ENCODE measurements around the gene AURKAIP1.

Gene AURKAIP1

DNA sequence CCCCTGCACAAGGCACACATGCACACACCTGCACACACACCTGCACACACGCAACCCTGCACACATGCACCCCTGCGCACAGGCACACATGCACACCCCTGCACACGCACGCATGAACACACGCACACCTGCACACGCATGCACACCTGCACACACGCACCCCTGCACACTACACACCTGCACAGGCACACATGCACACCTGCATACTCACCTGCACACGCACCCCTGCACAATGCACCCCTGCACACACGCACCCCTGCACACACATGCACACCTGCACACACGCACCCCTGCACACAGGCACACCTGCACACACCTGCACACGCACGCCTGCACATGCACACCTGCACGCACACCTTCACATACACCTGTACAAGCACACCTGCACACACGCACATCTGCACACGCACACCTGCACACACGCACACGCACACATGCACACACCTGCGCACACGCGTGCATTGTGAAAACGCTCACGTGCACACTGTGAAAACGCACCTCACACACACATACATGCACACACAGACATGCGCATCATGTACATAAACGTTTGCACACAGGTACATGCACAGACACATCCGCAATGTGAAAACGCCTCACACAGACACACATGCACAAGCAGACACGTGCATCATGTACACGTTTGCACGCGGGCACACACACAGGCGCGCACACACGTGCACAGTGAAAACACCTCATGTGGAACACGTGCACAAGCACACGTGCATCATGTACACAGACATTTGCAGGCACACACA is 34.0 kb downstream of the AURKAIP1 start:
- H3K27me3 ChIP-seq (ENCODE audit: insufficient read depth, low read length), result no peaks in the 10 kb centered on the region
- H3K36me3 ChIP-seq (ENCODE audit: insufficient read depth, low read depth, low read length), result peaks cover 20% of the 10 kb centered on the region
- H3K4me3 ChIP-seq (ENCODE audit: low read length), result no peak overlapping the region
- no peaks in the 10 kb centered on the region for H3K9me3 ChIP-seq (ENCODE audit: insufficient read depth, low read depth, low read length)
- H3K9ac ChIP-seq (ENCODE audit: low read depth, low read length), result no peak overlapping the region
- H3K4me1 ChIP-seq (ENCODE audit: insufficient read depth, low read length), result no peaks in the 10 kb centered on the region
- H3K27ac ChIP-seq (ENCODE audit: low read length), result no peak overlapping the region

DNA sequence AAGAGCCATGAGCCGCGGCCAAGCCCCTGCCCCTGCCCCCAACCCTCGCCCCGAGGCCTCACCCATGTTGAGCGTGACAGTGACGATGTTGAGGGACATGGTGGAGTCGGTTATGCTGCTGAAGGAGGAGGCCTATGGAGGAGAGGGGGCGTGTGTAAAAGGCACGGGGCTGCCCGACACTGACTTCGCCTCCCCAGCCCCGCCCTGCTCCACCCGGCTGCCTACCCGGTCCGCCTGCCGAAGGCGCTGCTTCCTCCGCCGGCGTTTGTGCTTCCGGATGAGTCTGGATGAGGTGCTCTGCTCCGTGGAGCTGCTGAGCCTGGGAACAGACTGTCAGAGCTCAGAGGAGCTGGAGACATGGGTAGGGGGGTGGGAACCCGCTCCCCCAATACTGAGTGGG is 34.8 kb downstream of the AURKAIP1 start:
- peaks cover 20% of the 10 kb centered on the region for H3K36me3 ChIP-seq (ENCODE audit: insufficient read depth, low read depth, low read length)
- H3K4me3 ChIP-seq (ENCODE audit: low read length), result no peak overlapping the region
- H3K4me1 ChIP-seq (ENCODE audit: insufficient read depth, low read length), result no peaks in the 10 kb centered on the region

DNA sequence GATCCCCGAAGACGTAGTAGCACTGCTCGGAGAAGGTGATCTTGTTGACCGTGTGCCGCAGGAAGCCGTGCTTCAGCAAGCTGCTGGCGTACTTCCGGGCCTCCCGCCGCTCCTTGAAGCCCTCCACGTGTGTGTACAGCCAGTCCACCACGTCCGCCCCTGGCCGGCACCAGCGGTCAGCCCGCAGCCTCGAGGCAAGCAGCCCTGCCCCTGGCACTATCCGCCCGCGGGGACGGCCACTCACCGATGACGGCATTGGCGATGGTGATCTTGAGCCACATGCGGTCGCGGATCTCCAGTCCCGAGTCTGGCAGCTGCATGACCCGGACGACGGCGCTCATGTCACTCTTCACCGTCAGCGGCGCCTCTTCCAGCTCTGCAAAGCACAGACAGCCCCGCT is 36.7 kb downstream of the AURKAIP1 start:
- Histone ChIP-seq H3K36me3 (ENCODE audit: insufficient read depth, low read depth, low read length) (peaks cover 20% of the 10 kb centered on the region), H3K9me3 (ENCODE audit: insufficient read depth, low read depth, low read length) (no peaks in the 10 kb centered on the region), H3K27ac (ENCODE audit: low read length) (no peak overlapping the region), H3K4me3 (ENCODE audit: low read length) (no peak overlapping the region), H3K27me3 (ENCODE audit: insufficient read depth, low read length) (no peaks in the 10 kb centered on the region), H3K9ac (ENCODE audit: low read depth, low read length) (no peak overlapping the region), H3K4me1 (ENCODE audit: insufficient read depth, low read length) (no peaks in the 10 kb centered on the region)

More for the DNA sequence above, 34.8 kb downstream of the AURKAIP1 start:
- Histone ChIP-seq H3K9ac (ENCODE audit: low read depth, low read length) (no peak overlapping the region), H3K9me3 (ENCODE audit: insufficient read depth, low read depth, low read length) (no peaks in the 10 kb centered on the region), H3K27ac (ENCODE audit: low read length) (no peak overlapping the region), H3K27me3 (ENCODE audit: insufficient read depth, low read length) (no peaks in the 10 kb centered on the region)

DNA sequence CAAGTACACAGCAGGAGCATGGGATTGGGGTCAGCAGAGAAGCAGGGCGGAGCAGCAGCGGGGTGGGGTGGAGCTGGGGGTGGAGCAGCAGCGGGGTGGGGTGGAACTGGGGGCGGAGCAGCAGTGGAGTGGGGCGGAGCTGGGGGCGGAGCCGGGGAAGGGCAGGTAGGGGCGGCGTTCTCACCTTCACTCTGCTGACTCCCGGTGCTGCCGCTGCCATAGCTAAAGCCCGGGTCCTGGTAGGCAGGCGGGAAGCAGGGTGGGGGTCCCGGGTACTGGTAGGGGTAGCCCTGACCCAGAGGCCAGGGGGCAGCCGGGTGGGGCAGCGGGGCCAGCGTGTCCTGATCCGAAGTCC is 37.2 kb downstream of the AURKAIP1 start:
- no peak overlapping the region for H3K4me3 ChIP-seq (ENCODE audit: low read length)
- no peaks in the 10 kb centered on the region for H3K4me1 ChIP-seq (ENCODE audit: insufficient read depth, low read length)
- H3K36me3 ChIP-seq (ENCODE audit: insufficient read depth, low read depth, low read length), result peaks cover 20% of the 10 kb centered on the region
- H3K27me3 ChIP-seq (ENCODE audit: insufficient read depth, low read length), result no peaks in the 10 kb centered on the region
- no peak overlapping the region for H3K27ac ChIP-seq (ENCODE audit: low read length)
- H3K9me3 ChIP-seq (ENCODE audit: insufficient read depth, low read depth, low read length), result no peaks in the 10 kb centered on the region
- H3K9ac ChIP-seq (ENCODE audit: low read depth, low read length), result no peak overlapping the region

DNA sequence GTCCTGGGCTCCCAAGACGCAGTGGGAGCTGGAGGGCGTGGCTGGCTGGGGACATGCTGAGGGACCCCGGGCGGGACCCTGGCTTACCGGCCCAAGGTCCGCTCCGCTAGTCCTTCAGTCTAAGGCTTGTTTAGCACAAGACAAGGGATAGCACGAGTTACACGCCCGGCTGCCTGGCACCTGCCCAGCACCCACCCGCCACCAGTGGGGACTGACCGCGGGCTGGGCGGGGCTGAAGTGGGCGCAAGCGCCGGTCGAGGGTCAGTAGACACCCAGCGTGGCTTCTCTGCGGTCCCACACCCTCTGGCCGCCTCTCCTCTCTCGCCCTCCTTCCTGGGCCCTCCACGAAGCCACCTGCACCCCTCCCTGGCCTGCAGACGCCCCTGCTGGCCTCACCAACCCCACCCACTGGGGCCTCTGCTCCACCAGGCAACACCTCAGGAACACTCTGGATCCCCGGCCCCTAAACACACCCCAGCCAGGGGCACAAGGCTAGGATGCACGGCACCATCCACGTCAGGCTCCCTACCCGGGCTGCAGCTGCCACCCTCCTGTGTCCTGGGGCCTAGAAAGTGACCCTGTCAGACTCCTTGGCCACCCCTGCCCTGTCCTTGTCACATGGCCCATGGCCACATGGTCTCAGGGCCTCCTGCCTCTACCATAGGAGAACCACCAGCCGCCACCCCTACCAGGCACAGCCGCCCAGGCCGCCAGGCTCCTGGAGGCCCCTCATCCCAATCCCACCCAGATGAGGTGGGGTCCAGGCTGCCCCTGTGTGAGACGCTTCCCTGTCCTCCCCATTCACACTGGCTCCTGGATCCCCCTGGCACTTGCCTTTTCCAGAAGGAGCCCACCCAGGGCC is 37.8 kb downstream of the AURKAIP1 start:
- no peaks in the 10 kb centered on the region for H3K27me3 ChIP-seq (ENCODE audit: insufficient read depth, low read length)
- H3K9me3 ChIP-seq (ENCODE audit: insufficient read depth, low read depth, low read length), result no peaks in the 10 kb centered on the region
- no peak overlapping the region for H3K4me3 ChIP-seq (ENCODE audit: low read length)
- H3K36me3 ChIP-seq (ENCODE audit: insufficient read depth, low read depth, low read length), result peaks cover 20% of the 10 kb centered on the region
- H3K4me1 ChIP-seq (ENCODE audit: insufficient read depth, low read length), result no peaks in the 10 kb centered on the region
- no peak overlapping the region for H3K9ac ChIP-seq (ENCODE audit: low read depth, low read length)
- no peak overlapping the region for H3K27ac ChIP-seq (ENCODE audit: low read length)

DNA sequence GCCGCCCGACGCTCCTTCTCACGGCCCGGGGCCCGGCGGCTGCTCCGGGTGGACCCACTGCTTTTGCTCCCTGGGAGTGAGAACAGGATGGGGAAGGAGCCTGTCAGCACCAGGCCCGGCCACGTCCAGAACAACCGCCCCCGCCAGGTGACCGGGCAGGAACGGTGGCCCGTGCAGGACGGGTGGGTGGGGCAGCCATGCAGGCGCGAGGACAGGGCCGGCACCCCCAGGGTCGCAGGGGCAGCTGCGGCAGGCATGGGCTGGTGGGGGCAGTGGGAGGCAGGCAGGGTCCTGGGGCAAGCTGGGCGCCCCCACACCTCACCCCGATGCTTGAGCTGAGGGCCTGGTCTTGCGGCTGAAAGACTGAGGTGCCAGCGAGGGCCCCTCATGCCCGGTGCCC is 38.6 kb downstream of the AURKAIP1 start:
- Histone ChIP-seq H3K36me3 (ENCODE audit: insufficient read depth, low read depth, low read length) (peaks cover 19% of the 10 kb centered on the region), H3K4me1 (ENCODE audit: insufficient read depth, low read length) (no peaks in the 10 kb centered on the region)

DNA sequence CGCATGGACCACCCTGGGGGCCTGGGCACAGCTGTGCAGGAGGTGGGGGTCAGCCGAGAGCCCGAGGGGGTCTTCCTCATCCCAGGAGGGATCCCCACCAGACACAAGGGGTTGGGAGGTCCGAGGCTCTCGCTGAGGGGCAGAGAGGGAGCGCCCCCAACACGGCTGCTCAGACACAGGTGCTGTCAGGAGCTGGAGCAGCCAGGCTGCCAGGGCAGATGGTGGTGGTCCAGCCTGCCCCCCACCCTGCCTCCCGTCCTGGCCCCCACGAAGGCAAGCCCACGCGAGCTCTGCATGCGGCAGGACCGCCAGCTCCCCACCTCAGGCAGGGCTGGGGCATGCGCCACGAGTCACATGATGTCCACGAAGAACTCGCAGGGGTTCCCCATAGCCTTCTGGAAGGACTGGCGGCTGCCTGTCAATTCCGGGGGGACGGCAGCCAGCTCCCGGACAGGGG is 39.2 kb downstream of the AURKAIP1 start:
- Histone ChIP-seq H3K9me3 (ENCODE audit: insufficient read depth, low read depth, low read length) (no peaks in the 10 kb centered on the region), H3K27me3 (ENCODE audit: insufficient read depth, low read length) (no peaks in the 10 kb centered on the region), H3K9ac (ENCODE audit: low read depth, low read length) (no peak overlapping the region), H3K27ac (ENCODE audit: low read length) (no peak overlapping the region), H3K4me3 (ENCODE audit: low read length) (no peak overlapping the region), H3K36me3 (ENCODE audit: insufficient read depth, low read depth, low read length) (peaks cover 13% of the 10 kb centered on the region), H3K4me1 (ENCODE audit: insufficient read depth, low read length) (no peaks in the 10 kb centered on the region)

More for the DNA sequence above, 38.6 kb downstream of the AURKAIP1 start:
- Histone ChIP-seq H3K9ac (ENCODE audit: low read depth, low read length) (no peak overlapping the region), H3K9me3 (ENCODE audit: insufficient read depth, low read depth, low read length) (no peaks in the 10 kb centered on the region), H3K27me3 (ENCODE audit: insufficient read depth, low read length) (no peaks in the 10 kb centered on the region), H3K4me3 (ENCODE audit: low read length) (no peak overlapping the region), H3K27ac (ENCODE audit: low read length) (no peak overlapping the region)

DNA sequence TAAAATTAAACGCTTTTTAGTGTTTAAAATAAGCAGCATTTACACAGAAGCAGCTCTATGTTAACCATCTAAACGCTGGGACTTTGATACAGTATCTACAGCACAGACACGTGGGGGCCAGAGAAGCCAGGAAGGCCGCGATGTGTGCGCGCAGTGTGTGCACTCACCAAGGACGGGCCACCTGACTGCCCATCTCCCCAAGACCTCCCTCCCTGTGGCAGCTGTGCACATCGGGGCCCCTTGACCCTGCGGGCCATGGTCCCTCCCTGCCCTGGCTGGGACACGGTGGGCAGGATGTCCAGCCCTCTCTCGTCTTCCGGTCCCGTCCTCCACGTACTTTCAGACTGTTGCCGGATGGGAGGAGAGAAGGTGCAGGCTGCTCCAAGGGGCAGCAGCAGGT is 39.7 kb downstream of the AURKAIP1 start:
- Histone ChIP-seq H3K4me1 (ENCODE audit: insufficient read depth, low read length) (no peaks in the 10 kb centered on the region), H3K36me3 (ENCODE audit: insufficient read depth, low read depth, low read length) (0 out of 2 replicates have a peak, but pooled peaks cover 8% of the 10 kb centered on the region)

DNA sequence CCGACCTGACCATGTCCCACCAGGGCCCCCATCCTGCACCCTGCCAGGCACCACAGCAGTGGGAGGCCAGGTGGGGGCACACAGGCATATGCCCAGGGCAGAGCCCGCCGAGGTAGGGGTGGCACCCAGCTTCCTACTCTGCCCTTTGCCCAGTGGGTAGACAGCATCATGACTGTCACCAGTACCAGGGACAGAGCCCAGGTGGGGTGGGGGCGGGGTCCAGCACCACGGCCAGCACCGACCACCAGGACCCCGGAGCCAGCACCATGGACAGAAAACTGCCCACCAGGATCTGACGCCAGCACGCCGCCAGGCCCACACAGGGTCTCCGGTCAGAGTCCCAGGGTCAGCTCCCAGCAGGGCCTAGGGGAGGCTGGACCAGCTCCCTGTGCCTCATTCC is 40.2 kb downstream of the AURKAIP1 start:
- no peaks in the 10 kb centered on the region for H3K9me3 ChIP-seq (ENCODE audit: insufficient read depth, low read depth, low read length)
- no peak overlapping the region for H3K27ac ChIP-seq (ENCODE audit: low read length)

More for the DNA sequence above, 39.7 kb downstream of the AURKAIP1 start:
- H3K4me3 ChIP-seq (ENCODE audit: low read length), result no peak overlapping the region
- no peak overlapping the region for H3K27ac ChIP-seq (ENCODE audit: low read length)
- H3K9ac ChIP-seq (ENCODE audit: low read depth, low read length), result no peak overlapping the region
- no peaks in the 10 kb centered on the region for H3K9me3 ChIP-seq (ENCODE audit: insufficient read depth, low read depth, low read length)
- no peaks in the 10 kb centered on the region for H3K27me3 ChIP-seq (ENCODE audit: insufficient read depth, low read length)

DNA sequence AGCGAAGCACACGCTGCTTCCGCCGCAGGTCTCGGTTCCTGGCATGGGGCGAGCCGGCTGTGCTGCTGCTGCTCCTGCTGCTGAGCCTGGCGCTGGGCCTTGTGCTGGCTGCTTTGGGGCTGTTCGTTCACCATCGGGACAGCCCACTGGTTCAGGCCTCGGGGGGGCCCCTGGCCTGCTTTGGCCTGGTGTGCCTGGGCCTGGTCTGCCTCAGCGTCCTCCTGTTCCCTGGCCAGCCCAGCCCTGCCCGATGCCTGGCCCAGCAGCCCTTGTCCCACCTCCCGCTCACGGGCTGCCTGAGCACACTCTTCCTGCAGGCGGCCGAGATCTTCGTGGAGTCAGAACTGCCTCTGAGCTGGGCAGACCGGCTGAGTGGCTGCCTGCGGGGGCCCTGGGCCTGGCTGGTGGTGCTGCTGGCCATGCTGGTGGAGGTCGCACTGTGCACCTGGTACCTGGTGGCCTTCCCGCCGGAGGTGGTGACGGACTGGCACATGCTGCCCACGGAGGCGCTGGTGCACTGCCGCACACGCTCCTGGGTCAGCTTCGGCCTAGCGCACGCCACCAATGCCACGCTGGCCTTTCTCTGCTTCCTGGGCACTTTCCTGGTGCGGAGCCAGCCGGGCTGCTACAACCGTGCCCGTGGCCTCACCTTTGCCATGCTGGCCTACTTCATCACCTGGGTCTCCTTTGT is 41.3 kb downstream of the AURKAIP1 start:
- H3K27me3 ChIP-seq (ENCODE audit: insufficient read depth, low read length), result no peaks in the 10 kb centered on the region
- H3K4me3 ChIP-seq (ENCODE audit: low read length), result no peak overlapping the region
- H3K36me3 ChIP-seq (ENCODE audit: insufficient read depth, low read depth, low read length), result 0 out of 2 replicates have a peak, but pooled peaks cover 5% of the 10 kb centered on the region
- no peaks in the 10 kb centered on the region for H3K4me1 ChIP-seq (ENCODE audit: insufficient read depth, low read length)
- no peaks in the 10 kb centered on the region for H3K9me3 ChIP-seq (ENCODE audit: insufficient read depth, low read depth, low read length)
- H3K27ac ChIP-seq (ENCODE audit: low read length), result no peak overlapping the region
- no peak overlapping the region for H3K9ac ChIP-seq (ENCODE audit: low read depth, low read length)

More for the DNA sequence above, 40.2 kb downstream of the AURKAIP1 start:
- H3K27me3 ChIP-seq (ENCODE audit: insufficient read depth, low read length), result no peaks in the 10 kb centered on the region
- 0 out of 2 replicates have a peak, but pooled peaks cover 5% of the 10 kb centered on the region for H3K36me3 ChIP-seq (ENCODE audit: insufficient read depth, low read depth, low read length)
- no peak overlapping the region for H3K4me3 ChIP-seq (ENCODE audit: low read length)
- H3K9ac ChIP-seq (ENCODE audit: low read depth, low read length), result no peak overlapping the region
- H3K4me1 ChIP-seq (ENCODE audit: insufficient read depth, low read length), result no peaks in the 10 kb centered on the region

DNA sequence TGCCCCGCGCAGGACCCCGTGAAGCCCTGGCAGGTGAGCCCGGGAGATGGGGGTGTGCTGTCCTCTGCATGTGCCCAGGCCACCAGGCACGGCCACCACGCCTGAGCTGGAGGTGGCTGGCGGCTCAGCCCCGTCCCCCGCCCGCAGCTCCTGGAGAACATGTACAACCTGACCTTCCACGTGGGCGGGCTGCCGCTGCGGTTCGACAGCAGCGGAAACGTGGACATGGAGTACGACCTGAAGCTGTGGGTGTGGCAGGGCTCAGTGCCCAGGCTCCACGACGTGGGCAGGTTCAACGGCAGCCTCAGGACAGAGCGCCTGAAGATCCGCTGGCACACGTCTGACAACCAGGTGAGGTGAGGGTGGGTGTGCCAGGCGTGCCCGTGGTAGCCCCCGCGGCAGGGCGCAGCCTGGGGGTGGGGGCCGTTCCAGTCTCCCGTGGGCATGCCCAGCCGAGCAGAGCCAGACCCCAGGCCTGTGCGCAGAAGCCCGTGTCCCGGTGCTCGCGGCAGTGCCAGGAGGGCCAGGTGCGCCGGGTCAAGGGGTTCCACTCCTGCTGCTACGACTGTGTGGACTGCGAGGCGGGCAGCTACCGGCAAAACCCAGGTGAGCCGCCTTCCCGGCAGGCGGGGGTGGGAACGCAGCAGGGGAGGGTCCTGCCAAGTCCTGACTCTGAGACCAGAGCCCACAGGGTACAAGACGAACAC is 42.1 kb downstream of the AURKAIP1 start:
- Histone ChIP-seq H3K27me3 (ENCODE audit: insufficient read depth, low read length) (no peaks in the 10 kb centered on the region), H3K9me3 (ENCODE audit: insufficient read depth, low read depth, low read length) (no peaks in the 10 kb centered on the region), H3K4me3 (ENCODE audit: low read length) (no peak overlapping the region), H3K4me1 (ENCODE audit: insufficient read depth, low read length) (no peaks in the 10 kb centered on the region), H3K9ac (ENCODE audit: low read depth, low read length) (no peak overlapping the region), H3K27ac (ENCODE audit: low read length) (no peak overlapping the region), H3K36me3 (ENCODE audit: insufficient read depth, low read depth, low read length) (0 out of 2 replicates have a peak, but pooled peaks cover 5% of the 10 kb centered on the region)

Data from iPS-20b (cell line).